A673 (cell line): ENCODE measurements around the gene MPHOSPH6.

Experiments
- CTCF ChIP-seq: fragments of 300-800, 200-600 bp; sonication (generic); conservative IDR thresholded peaks from 2 replicates; pipeline ENCODE4 v1.5.1; 2017; ENCODE audit warnings: low read depth, mild to moderate bottlenecking, antibody characterized with exemption, low read length, moderate library complexity, mixed read lengths
- EZH2 ChIP-seq: fragments of 200-600 bp; sonication (generic); IDR thresholded peaks from 2 replicates; pipeline ENCODE4 v1.6.1; 2017; ENCODE audit warnings: borderline replicate concordance, low read depth, mild to moderate bottlenecking, mixed read lengths, antibody characterized with exemption, low read length; ENCODE audit not compliant: poor library complexity, severe bottlenecking

- no peak for TF ChIP-seq EZH2
- no peak for TF ChIP-seq CTCF
Observed at GRCh38 chr16:82146957-82147356, 23.1 kb downstream of the MPHOSPH6 start.
